ENCODE data around the gene AIFM3.

The AIFM3 gene

DNA sequence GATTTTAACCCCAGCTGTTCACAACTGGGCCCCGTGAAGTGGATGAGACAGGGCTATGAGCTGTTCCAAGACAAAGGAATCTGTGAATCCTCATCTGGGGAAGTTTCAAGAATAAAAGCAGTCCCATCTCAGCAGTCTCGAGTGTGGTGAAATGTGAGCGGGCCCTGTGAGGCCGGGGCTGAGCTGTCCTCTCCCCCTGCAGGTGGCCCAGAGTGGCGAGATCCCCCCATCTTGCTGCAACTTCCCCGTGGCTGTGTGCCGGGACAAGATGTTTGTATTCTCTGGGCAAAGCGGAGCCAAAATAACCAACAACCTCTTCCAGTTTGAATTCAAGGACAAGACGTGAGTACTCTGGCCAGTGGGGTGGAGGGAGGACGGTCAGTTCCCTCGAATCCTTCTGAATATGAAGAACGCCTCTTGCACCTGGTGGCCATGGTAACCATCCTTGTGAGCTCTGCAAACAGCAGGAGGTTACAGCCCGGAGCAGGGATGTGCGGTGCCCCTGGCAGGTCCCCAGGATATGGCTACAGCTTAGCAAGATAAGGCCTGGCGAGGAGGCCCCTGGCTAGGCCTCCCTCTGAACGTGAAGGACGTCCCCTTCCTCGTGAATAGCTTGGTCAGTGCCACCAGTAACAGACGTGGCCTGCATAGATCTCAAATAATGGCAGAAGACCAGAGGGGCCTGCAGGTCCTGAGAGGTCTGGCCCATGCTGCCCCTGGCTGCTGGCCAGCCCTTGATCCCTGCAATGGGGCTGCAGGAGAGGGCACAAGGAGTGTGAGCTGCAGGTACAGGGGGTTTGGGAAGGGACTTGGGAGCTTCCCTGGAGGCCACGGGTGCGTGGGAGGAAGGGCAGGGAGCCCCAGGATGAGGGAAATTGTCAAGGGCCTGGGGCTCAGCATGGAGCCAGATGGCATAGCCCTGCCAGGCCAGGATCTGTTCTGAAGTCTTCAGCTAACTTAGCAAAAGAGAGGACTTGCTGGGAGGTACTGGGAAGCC, 23.4 kb downstream of the AIFM3 start:
- Histone ChIP-seq H3K9me3 (no peaks in the 10 kb centered on the region), H3K9ac (peak overlapping the region; percentile 61; the same call in 1 of the 2 replicates), H3K27me3 (no peaks in the 10 kb centered on the region), H3K27ac (peak overlapping the region; percentile 23; the same call in 1 of the 2 replicates), H3K4me3 (no peak overlapping the region), H3K4me2 (peak overlapping the region; percentile 64), H4K20me1 (peaks cover 4% of the 10 kb centered on the region; the same call in 1 of the 2 replicates), H3K36me3 (peaks cover 91% of the 10 kb centered on the region), H3K4me1 (peaks cover 19% of the 10 kb centered on the region)
- TF ChIP-seq Cebpa-rat (IDR thresholded peaks at IDR 0.05) = no peak

- Histone ChIP-seq H3K4me2 (no peak overlapping the region), H3K9me3 (no peaks in the 10 kb centered on the region), H3K27me3 (no peaks in the 10 kb centered on the region), H3K36me3 (peaks cover 93% of the 10 kb centered on the region), H3K27ac (no peak overlapping the region), H3K4me3 (no peak overlapping the region), H4K20me1 (peaks cover 5% of the 10 kb centered on the region), H3K9ac (no peak overlapping the region), H3K4me1 (peaks cover 19% of the 10 kb centered on the region)
- TF ChIP-seq Cebpa-rat (IDR thresholded peaks at IDR 0.05) = no peak
Measured at GRCh38 chr22:20991252-20992055, 24.4 kb downstream of the AIFM3 start.

DNA sequence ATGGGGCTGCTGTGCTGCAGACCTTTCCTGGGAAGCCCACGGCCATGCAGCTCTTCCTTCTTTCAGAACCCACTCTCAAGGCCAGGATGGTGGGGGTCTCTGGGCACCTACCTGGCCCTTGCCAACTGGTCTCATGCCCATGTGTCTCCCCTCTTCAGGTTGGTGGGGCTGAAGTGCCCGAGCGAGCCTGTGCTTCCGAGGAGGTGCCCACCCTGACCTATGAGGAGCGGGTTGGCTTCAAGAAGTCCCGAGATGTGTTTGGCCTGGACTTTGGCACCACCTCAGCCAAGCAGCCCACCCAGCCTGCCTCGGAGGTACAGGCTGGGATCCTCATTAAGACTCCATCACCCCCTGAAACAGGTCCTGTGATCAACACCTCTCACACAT, 25.0 kb downstream of the AIFM3 start:
- peaks cover 94% of the 10 kb centered on the region for H3K36me3 ChIP-seq
- H3K4me2 ChIP-seq = no peak overlapping the region
- H4K20me1 ChIP-seq = peaks cover 11% of the 10 kb centered on the region
- no peak for TF ChIP-seq Cebpa-rat (IDR thresholded peaks at IDR 0.05)
- no peak overlapping the region for H3K27ac ChIP-seq
- no peak overlapping the region for H3K9ac ChIP-seq
- H3K27me3 ChIP-seq = no peaks in the 10 kb centered on the region
- no peak overlapping the region for H3K4me3 ChIP-seq
- no peaks in the 10 kb centered on the region for H3K9me3 ChIP-seq
- peaks cover 19% of the 10 kb centered on the region for H3K4me1 ChIP-seq

DNA sequence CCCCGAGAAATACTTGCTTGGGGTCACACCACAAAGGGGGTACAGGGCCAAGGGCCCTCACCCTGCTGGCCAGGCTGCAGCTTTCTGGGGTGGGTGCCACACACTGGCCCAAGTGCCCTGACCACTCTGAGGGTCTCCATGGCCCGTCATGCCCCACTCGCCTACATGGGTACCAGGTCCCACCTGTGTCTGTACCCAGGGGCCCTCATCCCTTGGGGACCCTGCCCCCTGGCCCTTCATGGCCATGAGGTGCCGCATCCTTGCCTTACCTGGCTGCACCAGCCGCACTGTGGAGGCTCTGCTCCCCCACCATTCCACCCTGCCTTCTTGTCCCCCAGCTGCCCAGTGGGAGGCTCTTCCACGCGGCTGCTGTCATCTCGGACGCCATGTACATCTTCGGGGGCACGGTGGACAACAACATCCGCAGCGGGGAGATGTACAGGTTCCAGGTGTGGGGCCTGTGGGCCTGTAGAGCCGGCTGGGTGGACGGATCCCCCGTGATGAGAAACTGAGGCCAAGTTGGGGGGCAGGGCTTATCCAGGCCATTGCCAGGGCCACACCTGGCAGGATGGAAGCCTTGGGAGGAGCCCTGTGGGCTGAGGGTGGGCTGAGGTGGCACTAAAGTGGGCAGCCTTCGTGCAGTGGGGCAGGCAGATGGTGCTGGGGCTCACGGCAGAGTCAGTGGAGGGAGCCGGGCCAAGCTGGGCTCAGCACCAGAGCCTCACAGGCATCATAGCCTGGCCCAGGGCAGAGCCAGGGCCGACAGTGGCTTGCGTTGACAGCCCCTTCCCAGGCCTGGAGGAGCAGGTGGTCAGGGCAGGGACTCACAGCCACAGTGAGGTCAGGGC, 25.6 kb downstream of the AIFM3 start:
- H3K9me3 ChIP-seq = no peaks in the 10 kb centered on the region
- H3K4me3 ChIP-seq = no peak overlapping the region
- no peaks in the 10 kb centered on the region for H3K27me3 ChIP-seq
- H3K4me2 ChIP-seq = no peak overlapping the region
- no peak overlapping the region for H3K9ac ChIP-seq
- H3K27ac ChIP-seq = no peak overlapping the region
- H3K4me1 ChIP-seq = peaks cover 19% of the 10 kb centered on the region
- peaks cover 17% of the 10 kb centered on the region for H4K20me1 ChIP-seq
- H3K36me3 ChIP-seq = peaks cover 94% of the 10 kb centered on the region
- TF ChIP-seq Cebpa-rat (IDR thresholded peaks at IDR 0.05) = no peak

- no peak for TF ChIP-seq Cebpa-rat (IDR thresholded peaks at IDR 0.05)
- Histone ChIP-seq H3K9ac (no peak overlapping the region), H4K20me1 (peaks cover 25% of the 10 kb centered on the region), H3K9me3 (no peaks in the 10 kb centered on the region), H3K4me3 (no peak overlapping the region), H3K4me1 (peaks cover 18% of the 10 kb centered on the region), H3K27me3 (no peaks in the 10 kb centered on the region), H3K36me3 (peaks cover 94% of the 10 kb centered on the region), H3K27ac (no peak overlapping the region), H3K4me2 (no peak overlapping the region)
Measured at GRCh38 chr22:20993304-20994127, 26.5 kb downstream of the AIFM3 start.

- Histone ChIP-seq H3K4me2 (no peak overlapping the region), H3K9ac (no peak overlapping the region), H3K27me3 (no peaks in the 10 kb centered on the region), H3K36me3 (peaks cover 94% of the 10 kb centered on the region), H3K4me3 (no peak overlapping the region), H3K4me1 (peaks cover 10% of the 10 kb centered on the region), H3K27ac (no peak overlapping the region), H4K20me1 (peaks cover 30% of the 10 kb centered on the region), H3K9me3 (no peaks in the 10 kb centered on the region)
- TF ChIP-seq Cebpa-rat (IDR thresholded peaks at IDR 0.05) = no peak
Measured at GRCh38 chr22:20994128-20994901, 27.3 kb downstream of the AIFM3 start.

DNA sequence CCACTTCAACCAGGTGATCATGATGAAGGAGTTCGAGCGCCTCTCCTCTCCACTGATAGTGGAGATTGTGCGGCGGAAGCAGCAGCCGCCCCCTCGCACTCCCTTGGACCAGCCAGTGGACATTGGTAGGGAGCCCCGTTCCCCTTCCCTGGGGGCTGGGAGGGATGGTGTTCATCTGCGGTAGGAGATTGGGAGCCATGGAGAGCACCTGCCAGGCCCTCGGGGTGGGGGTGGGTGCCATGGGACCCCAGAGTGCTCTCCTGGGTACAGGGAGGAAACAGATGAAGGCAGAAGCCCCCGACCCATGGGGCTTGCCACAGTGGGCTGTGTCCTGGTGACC, 27.8 kb downstream of the AIFM3 start:
- Histone ChIP-seq H3K4me1 (peaks cover 8% of the 10 kb centered on the region), H3K27me3 (no peaks in the 10 kb centered on the region), H3K4me3 (no peak overlapping the region), H3K27ac (no peak overlapping the region), H3K36me3 (peaks cover 99% of the 10 kb centered on the region), H3K4me2 (no peak overlapping the region), H4K20me1 (peaks cover 34% of the 10 kb centered on the region), H3K9me3 (no peaks in the 10 kb centered on the region), H3K9ac (no peak overlapping the region)
- no peak for TF ChIP-seq Cebpa-rat (IDR thresholded peaks at IDR 0.05)

- Histone ChIP-seq H3K36me3 (peaks cover 99% of the 10 kb centered on the region), H3K9me3 (no peaks in the 10 kb centered on the region), H3K27me3 (no peaks in the 10 kb centered on the region), H3K4me3 (no peak overlapping the region), H3K4me2 (no peak overlapping the region), H3K27ac (no peak overlapping the region), H3K4me1 (peaks cover 10% of the 10 kb centered on the region), H3K9ac (no peak overlapping the region), H4K20me1 (peaks cover 40% of the 10 kb centered on the region)
- no peak for TF ChIP-seq Cebpa-rat (IDR thresholded peaks at IDR 0.05)
Measured at GRCh38 chr22:20995329-20996030, 28.4 kb downstream of the AIFM3 start.

Data from BLaER1 (cell line).